ENCODE results near the gene SOWAHB.

Gene SOWAHB

GRCh38 chr4:76904646-76905190 lies 6.8 kb upstream of the SOWAHB start:
- H3K27ac Mint-ChIP-seq = no peak overlapping the region
- H3K4me3 Mint-ChIP-seq = no peak overlapping the region
- no peaks in the 10 kb centered on the region for H3K36me3 Mint-ChIP-seq (ENCODE audit: low read depth)
- no peak for DNase-seq (ENCODE audit: low spot score)
- H3K4me1 Mint-ChIP-seq (ENCODE audit: low read depth) = no peaks in the 10 kb centered on the region
- no peaks in the 10 kb centered on the region for H3K9me3 Mint-ChIP-seq
- H3K27me3 Mint-ChIP-seq (ENCODE audit: low read depth) = peaks cover 26% of the 10 kb centered on the region

- no peaks in the 10 kb centered on the region for H3K36me3 Mint-ChIP-seq (ENCODE audit: low read depth)
- no peak overlapping the region for H3K4me3 Mint-ChIP-seq
- DNase-seq (ENCODE audit: low spot score) = no peak
- H3K4me1 Mint-ChIP-seq (ENCODE audit: low read depth) = no peaks in the 10 kb centered on the region
- no peaks in the 10 kb centered on the region for H3K9me3 Mint-ChIP-seq
- H3K27me3 Mint-ChIP-seq (ENCODE audit: low read depth) = peaks cover 30% of the 10 kb centered on the region
- no peak overlapping the region for H3K27ac Mint-ChIP-seq
Observed at GRCh38 chr4:76902233-76902890, 4.4 kb upstream of the SOWAHB start.

- H3K4me3 Mint-ChIP-seq = peak overlapping the region; percentile 1
- DNase-seq (ENCODE audit: low spot score) = no peak
- no peaks in the 10 kb centered on the region for H3K4me1 Mint-ChIP-seq (ENCODE audit: low read depth)
- H3K9me3 Mint-ChIP-seq = no peaks in the 10 kb centered on the region
- H3K36me3 Mint-ChIP-seq (ENCODE audit: low read depth) = no peaks in the 10 kb centered on the region
- no peak overlapping the region for H3K27ac Mint-ChIP-seq
- H3K27me3 Mint-ChIP-seq (ENCODE audit: low read depth) = peaks cover 43% of the 10 kb centered on the region
Observed at GRCh38 chr4:76898949-76899645, 1.2 kb upstream of the SOWAHB start.

- no peaks in the 10 kb centered on the region for H3K9me3 Mint-ChIP-seq
- no peaks in the 10 kb centered on the region for H3K36me3 Mint-ChIP-seq (ENCODE audit: low read depth)
- no peak for DNase-seq (ENCODE audit: low spot score)
- H3K4me3 Mint-ChIP-seq = peak overlapping the region; percentile 30
- H3K4me1 Mint-ChIP-seq (ENCODE audit: low read depth) = no peaks in the 10 kb centered on the region
- no peak overlapping the region for H3K27ac Mint-ChIP-seq
- H3K27me3 Mint-ChIP-seq (ENCODE audit: low read depth) = peaks cover 44% of the 10 kb centered on the region
Observed at GRCh38 chr4:76898385-76898692, 395 bp upstream of the SOWAHB start.

- Mint-ChIP-seq H3K36me3 (ENCODE audit: low read depth) (no peaks in the 10 kb centered on the region), H3K27me3 (ENCODE audit: low read depth) (peaks cover 56% of the 10 kb centered on the region), H3K9me3 (no peaks in the 10 kb centered on the region), H3K27ac (no peak overlapping the region), H3K4me1 (ENCODE audit: low read depth) (no peaks in the 10 kb centered on the region), H3K4me3 (no peak overlapping the region)
- DNase-seq (ENCODE audit: low spot score) = no peak
Observed at GRCh38 chr4:76896614-76897535, 1.1 kb downstream of the SOWAHB start.

GRCh38 chr4:76896048-76896447 lies 1.9 kb downstream of the SOWAHB start:
- no peaks in the 10 kb centered on the region for H3K36me3 Mint-ChIP-seq (ENCODE audit: low read depth)
- peaks cover 61% of the 10 kb centered on the region for H3K27me3 Mint-ChIP-seq (ENCODE audit: low read depth)
- H3K27ac Mint-ChIP-seq = no peak overlapping the region
- H3K4me3 Mint-ChIP-seq = no peak overlapping the region
- H3K4me1 Mint-ChIP-seq (ENCODE audit: low read depth) = no peaks in the 10 kb centered on the region
- DNase-seq (ENCODE audit: low spot score) = no peak
- H3K9me3 Mint-ChIP-seq = no peaks in the 10 kb centered on the region

- Mint-ChIP-seq H3K4me1 (ENCODE audit: low read depth) (no peaks in the 10 kb centered on the region), H3K27me3 (ENCODE audit: low read depth) (peaks cover 63% of the 10 kb centered on the region), H3K36me3 (ENCODE audit: low read depth) (no peaks in the 10 kb centered on the region), H3K4me3 (no peak overlapping the region), H3K27ac (no peak overlapping the region), H3K9me3 (no peaks in the 10 kb centered on the region)
- no peak for DNase-seq (ENCODE audit: low spot score)
Observed at GRCh38 chr4:76895619-76896018, 2.3 kb downstream of the SOWAHB start.

GRCh38 chr4:76894537-76895255 lies 3.2 kb downstream of the SOWAHB start:
- Mint-ChIP-seq H3K27me3 (ENCODE audit: low read depth) (peaks cover 57% of the 10 kb centered on the region), H3K9me3 (no peaks in the 10 kb centered on the region), H3K27ac (no peak overlapping the region), H3K36me3 (ENCODE audit: low read depth) (no peaks in the 10 kb centered on the region), H3K4me3 (no peak overlapping the region), H3K4me1 (ENCODE audit: low read depth) (no peaks in the 10 kb centered on the region)
- DNase-seq (ENCODE audit: low spot score) = no peak

- Mint-ChIP-seq H3K4me3 (no peak overlapping the region), H3K36me3 (ENCODE audit: low read depth) (no peaks in the 10 kb centered on the region), H3K9me3 (no peaks in the 10 kb centered on the region), H3K4me1 (ENCODE audit: low read depth) (no peaks in the 10 kb centered on the region), H3K27me3 (ENCODE audit: low read depth) (peaks cover 41% of the 10 kb centered on the region), H3K27ac (no peak overlapping the region)
- DNase-seq (ENCODE audit: low spot score) = no peak
Observed at GRCh38 chr4:76892601-76893000, 5.3 kb downstream of the SOWAHB start.

- Mint-ChIP-seq H3K4me3 (no peak overlapping the region), H3K27me3 (ENCODE audit: low read depth) (peaks cover 41% of the 10 kb centered on the region), H3K27ac (no peak overlapping the region), H3K4me1 (ENCODE audit: low read depth) (no peaks in the 10 kb centered on the region), H3K9me3 (no peaks in the 10 kb centered on the region), H3K36me3 (ENCODE audit: low read depth) (no peaks in the 10 kb centered on the region)
- DNase-seq (ENCODE audit: low spot score) = no peak
Observed at GRCh38 chr4:76892001-76892400, 5.9 kb downstream of the SOWAHB start.

GRCh38 chr4:76886848-76887441 lies 11.0 kb downstream of the SOWAHB start:
- H3K9me3 Mint-ChIP-seq = no peaks in the 10 kb centered on the region
- H3K4me1 Mint-ChIP-seq (ENCODE audit: low read depth) = no peaks in the 10 kb centered on the region
- H3K36me3 Mint-ChIP-seq (ENCODE audit: low read depth) = no peaks in the 10 kb centered on the region
- no peak overlapping the region for H3K27ac Mint-ChIP-seq
- H3K27me3 Mint-ChIP-seq (ENCODE audit: low read depth) = peaks cover 17% of the 10 kb centered on the region
- DNase-seq (ENCODE audit: low spot score) = no peak
- no peak overlapping the region for H3K4me3 Mint-ChIP-seq

- no peak for DNase-seq (ENCODE audit: low spot score)
- Mint-ChIP-seq H3K27ac (no peak overlapping the region), H3K4me1 (ENCODE audit: low read depth) (no peaks in the 10 kb centered on the region), H3K9me3 (no peaks in the 10 kb centered on the region), H3K4me3 (no peak overlapping the region), H3K27me3 (ENCODE audit: low read depth) (peaks cover 17% of the 10 kb centered on the region), H3K36me3 (ENCODE audit: low read depth) (no peaks in the 10 kb centered on the region)
Observed at GRCh38 chr4:76886214-76886613, 11.7 kb downstream of the SOWAHB start.

GRCh38 chr4:76883147-76883546 lies 14.8 kb downstream of the SOWAHB start:
- Mint-ChIP-seq H3K4me1 (ENCODE audit: low read depth) (no peaks in the 10 kb centered on the region), H3K9me3 (no peaks in the 10 kb centered on the region), H3K4me3 (no peak overlapping the region), H3K27me3 (ENCODE audit: low read depth) (peaks cover 19% of the 10 kb centered on the region), H3K27ac (no peak overlapping the region), H3K36me3 (ENCODE audit: low read depth) (no peaks in the 10 kb centered on the region)
- DNase-seq (ENCODE audit: low spot score) = no peak

Data from T-helper 2 cell treated with Interferon-gamma antibody and Interleukin-4, amounts not matched to agents 5 μg/mL and 100 μg/mL, for 36 hours (primary cell).